IPS-NIHi11 (cell line): ENCODE results near the gene RASSF5.

Experiments
- DNase-seq: peaks from one replicate; pipeline ENCODE4 v3.0.0; 2012; ENCODE audit warnings: mixed read lengths, low spot score

Gene RASSF5

DNA sequence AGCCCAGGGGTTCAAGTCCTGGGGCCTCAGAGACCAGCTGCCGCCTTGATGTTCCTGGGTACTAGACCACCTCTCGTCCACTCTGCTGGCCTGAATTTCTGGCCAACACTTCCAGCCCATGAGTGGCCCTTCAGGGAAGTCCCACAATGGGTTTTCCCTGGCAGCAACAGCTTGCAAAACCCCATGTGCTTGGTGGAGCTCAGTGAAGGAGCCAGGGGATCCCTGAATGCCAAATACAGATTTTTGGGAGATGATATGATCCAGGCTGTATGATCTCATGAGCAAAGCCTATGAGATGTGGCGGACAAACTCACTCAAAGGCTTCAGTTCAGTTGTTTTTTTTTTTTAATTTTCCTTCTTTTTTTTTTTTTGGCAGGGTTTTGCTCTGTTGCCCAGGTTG is 9.6 kb upstream of the RASSF5 start:
- DNase-seq, result no peak

GRCh38 chr1:206498685-206499084 is 8.6 kb upstream of the RASSF5 start:
- no peak for DNase-seq

DNA sequence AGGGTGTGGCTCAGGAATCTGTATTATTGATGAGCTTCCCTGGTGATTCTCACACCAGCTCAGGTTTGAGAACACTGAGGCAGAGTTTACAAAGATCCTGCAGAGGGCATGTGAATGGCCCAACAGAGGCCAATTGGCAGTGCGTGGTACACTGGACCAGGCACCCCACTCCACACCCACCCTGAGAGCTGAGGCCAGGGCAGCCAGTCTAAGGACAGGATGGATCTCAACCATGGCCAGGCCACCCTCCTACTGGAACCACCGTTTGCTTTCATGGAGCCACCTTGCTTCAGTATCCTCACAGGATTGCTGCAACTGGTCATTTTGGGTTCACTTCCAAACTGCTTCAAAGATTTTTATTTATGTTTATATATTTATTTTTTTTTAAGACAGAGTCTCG is 7.3 kb upstream of the RASSF5 start:
- DNase-seq, result no peak

GRCh38 chr1:206501881-206502280 is 5.5 kb upstream of the RASSF5 start:
- DNase-seq, result no peak

- no peak for DNase-seq
These were observed 4.9 kb upstream of the RASSF5 start for GRCh38 chr1:206502403-206502802.

GRCh38 chr1:206502812-206503211 is 4.5 kb upstream of the RASSF5 start:
- no peak for DNase-seq

DNA sequence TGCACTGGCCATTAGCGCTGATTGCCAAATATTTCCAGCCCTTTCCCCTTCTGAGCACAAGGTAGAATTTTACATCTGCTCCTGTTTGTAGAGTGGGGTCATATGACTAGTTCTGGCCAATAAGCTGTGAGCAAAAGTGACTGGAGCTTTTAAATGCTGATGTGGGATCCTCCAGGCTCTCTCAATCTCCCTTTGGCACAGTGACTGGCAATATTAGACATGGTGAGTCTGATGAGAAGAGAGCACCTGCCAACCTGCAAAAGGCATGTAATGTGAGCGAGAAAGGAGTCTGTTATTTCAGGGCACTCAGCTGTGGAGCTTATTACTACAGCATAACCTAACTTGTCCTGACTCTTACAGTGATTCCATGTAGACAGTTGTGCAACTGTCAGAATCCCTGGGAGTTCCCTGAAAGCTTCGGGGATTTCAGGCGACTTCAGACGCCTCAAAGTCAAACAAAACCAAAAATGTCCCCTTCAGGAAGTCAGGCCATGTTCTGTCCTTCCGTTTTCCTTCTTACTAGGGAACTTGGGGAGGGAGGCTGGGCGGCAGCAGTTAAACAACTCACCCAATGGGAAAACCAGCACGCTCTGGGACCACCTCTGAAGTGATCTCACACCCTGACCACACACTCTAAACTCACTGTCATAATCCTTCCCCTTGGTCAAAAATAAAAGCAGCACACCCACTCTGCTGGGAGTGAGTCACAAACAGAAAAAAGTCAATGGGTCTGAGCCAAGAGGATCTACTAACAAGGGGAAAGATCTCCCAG is 3.6 kb upstream of the RASSF5 start:
- no peak for DNase-seq

DNA sequence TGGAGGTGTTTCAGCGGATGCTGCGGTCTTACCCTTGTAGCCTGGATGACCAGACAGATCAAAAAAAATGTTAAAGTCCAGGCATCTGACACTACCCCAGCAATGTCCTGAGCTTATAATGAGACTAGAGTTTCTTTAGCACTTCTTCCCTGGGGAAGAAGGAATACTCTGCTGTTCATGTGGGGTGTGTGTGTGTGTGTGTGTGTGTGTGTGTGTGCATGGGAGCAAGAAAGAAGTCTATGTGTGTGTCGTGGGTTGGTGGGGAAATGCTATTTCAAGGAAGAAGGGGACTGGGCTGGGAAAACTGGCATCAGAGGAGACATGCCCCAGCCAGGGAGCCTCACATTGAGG is 3.0 kb upstream of the RASSF5 start:
- no peak for DNase-seq

DNA sequence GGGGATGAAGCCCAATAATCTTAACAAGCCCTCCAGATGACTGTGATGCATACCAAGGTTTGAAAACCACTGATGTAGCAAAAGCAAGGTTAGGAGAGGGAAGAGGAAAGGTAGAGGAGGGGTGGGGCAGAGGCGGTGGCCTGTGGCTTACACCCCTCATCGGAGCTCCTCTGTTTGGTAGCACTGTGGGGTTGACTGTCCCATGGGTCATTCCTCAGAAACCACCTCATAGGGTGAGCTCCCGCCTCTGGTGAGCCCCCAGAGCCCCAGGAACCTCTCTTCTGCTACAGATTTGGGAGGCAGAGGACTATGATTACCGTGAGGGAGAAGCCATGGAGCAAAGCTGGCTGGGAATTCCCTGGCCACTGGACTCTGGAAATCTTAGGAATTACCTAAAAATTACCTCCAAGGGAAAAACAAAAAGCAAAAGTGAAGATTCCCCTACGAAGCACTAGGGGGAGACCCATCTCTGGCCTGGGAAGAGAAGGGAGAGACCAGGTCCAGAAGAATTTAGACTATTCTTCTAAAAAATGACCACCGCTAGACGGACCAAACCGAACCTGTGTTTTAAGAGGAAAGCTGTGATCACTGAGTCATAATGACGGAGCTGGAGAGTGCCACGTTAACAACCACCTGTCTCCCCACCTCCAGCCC is 1.5 kb upstream of the RASSF5 start:
- no peak for DNase-seq

GRCh38 chr1:206506405-206507283 is 687 bp upstream of the RASSF5 start:
- peak; percentile 35 for DNase-seq

DNA sequence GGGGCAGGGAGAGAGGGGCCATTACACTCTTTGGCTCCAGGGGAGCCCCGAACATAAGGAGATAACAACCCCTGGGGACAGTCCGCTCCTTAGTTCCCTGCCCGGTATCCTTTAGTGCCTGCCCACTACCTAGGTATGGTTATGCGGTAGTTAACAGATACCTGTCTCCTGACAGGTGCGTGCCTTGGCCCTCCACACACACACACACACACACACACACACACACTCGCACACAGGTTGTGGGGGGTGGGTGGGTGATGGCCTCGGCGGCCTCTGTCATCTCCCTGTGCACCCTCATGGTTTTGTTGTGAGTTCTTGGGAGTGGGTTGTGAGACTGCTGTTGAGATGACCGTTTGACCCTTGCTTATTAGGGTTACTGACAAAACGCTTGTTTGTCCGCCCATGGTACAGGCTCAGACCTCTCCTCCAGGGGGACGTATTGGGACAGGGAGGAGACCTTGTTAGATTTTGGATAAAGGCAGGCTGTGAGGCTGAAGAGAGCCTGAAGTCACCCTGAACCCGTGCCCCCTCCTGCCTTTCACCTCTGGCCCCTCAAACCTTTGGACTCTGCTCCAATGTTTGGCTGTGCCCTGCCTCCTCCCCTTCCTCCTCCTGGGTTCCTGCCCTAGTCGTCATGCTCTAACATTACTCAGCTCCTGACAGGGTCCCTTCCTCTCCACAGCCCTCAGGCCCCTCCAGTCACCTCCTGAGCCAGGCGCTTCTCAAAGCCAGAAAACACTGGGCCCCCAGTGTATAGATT is 979 bp downstream of the RASSF5 start:
- no peak for DNase-seq

GRCh38 chr1:206508956-206509355 is 1.6 kb downstream of the RASSF5 start:
- DNase-seq, result no peak

DNA sequence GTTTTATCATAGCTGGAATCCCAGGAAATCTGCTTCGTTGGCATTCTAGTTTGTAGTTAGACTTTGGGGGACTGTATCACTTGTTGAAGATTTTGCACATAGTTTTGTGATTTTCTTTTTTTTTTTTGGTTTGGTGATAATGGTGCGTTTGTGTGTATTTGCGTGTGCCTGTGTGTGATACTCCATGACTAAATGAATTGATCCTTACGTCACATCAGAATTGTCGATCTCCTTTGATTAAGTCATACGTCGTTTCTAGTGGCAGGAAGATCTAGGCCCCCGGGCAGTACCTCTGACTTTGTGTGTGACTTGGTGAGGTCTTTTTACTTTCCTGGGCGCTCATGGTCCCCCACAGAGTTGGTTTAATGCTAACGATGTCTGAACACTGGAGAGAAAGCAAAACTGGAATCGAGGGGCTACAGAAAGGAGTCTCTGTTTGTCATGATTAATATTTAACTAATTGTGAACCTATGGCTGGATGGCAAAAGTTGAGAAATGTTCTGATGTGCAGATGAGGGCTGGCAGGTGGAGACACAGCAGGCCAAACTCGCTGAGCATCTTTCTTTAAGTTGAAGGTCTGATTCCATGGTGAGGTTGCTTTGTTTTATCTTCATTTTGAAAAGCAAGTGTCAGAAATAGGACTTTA is 2.4 kb downstream of the RASSF5 start:
- no peak for DNase-seq

- DNase-seq, result no peak
These were observed 3.0 kb downstream of the RASSF5 start for GRCh38 chr1:206510371-206510770.

DNA sequence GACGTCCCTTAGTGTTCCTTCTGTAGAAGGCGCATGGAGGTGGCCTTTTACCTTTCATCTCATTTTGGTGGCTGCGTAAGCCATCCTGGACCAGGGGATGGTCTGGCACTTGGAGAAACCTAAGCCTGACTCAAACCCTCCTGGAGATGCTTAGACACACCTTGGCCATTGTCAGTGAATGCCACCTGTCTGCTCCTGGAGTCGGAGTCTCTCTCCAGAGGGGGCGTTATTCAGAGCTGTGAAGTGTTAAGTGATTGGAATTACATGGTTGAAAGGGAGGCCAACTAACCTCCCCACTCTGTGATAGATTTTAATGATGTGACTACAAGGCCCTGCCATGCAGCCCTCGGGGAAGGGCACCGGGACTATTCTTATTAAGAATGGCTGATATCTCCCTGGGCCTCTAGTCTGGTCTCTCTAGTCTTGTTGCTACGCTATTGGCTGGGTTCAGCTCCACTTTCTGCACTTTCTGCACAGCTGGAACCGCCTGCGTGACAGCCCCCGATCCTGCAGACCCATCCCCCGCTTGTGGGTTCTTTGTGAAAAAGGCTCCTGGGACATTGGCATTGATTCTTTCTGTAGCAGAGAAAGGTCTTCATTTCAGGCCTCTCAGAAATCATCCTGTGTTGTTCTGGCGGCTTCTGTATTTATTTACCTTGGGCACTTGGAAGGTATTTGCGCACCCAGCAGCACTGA is 4.2 kb downstream of the RASSF5 start:
- DNase-seq, result no peak

GRCh38 chr1:206512058-206512850 is 4.9 kb downstream of the RASSF5 start:
- DNase-seq, result no peak

DNA sequence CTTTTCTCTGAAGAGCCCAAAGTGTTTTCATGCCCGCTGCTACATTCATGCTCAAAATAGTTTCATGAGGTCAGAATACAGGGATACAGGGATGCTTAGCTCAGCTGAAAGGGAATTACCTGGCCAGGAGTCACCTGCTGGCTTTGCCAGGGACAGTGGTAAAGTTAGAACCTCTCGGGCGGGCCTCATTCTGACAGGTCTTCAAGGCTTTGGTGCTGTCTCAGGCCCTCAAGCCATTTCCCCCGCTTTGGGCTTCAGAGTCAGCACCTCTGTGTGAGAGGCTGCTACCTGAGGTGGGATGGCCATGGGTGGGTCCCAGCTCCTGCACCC is 5.5 kb downstream of the RASSF5 start:
- DNase-seq, result no peak

DNA sequence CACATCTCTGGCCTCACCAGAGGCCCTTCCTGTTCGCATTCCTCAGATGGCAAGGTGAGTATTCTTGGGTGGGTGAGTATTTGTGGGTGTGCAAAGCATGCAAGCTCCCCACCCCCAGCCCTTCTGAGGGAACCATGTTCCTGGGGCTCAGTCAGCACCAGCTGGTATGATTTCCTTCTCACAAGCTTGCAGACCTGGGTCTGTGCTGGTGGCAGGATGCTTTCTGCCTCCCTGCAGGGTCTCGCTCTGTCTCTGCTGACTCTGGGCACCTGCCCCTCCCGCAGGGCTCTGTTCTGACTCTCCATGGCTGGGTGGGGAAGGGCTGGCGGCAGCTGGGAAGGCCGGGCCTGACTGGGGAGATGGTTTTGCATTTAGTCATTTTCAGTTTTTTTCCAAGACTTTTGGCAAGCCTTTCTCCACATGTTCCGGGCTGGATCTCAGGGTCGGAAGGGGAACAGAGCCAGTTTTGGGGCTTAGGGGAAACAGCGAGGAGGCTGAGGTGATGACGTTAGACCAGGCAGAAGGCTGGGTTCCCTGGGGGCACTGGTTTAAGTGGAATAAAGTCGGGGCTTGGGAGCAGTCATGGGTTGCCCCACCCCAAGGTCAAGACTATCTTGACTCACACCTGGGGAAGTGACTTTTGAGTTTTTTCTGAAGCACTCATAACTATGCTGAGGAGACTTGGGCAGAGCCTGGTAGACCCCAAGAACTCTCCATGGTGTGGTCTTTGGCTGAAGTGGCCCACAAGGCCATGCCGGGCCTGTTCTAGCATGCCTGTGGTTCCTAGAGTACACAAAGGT is 6.2 kb downstream of the RASSF5 start:
- no peak for DNase-seq

DNA sequence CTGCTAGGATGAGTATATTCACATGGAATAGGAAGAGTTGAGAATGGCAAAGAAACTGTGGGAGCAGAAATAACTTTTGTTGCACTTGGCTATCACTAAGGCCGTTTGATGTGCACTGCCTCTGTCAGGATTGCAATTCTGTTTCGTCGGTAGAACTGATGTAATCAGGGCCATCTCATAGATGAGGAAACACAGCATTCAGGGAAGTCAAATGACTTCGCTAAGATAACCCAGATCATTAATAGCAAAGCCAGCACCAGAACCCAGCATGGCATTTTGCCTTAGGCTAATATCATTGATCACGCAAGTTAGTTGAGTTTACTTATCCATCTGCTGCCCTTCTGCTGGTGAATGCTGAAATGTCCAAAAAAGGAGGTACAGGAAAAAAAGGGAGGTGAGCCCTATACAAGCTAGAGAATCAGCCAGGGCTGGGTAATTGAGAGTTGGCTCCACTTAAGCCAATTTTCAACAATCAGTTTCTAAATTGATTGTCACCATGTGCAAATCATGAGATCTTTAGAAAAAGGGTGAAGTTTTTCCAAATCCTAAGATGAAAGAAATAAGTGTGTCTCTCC is 7.6 kb downstream of the RASSF5 start:
- DNase-seq, result no peak

DNA sequence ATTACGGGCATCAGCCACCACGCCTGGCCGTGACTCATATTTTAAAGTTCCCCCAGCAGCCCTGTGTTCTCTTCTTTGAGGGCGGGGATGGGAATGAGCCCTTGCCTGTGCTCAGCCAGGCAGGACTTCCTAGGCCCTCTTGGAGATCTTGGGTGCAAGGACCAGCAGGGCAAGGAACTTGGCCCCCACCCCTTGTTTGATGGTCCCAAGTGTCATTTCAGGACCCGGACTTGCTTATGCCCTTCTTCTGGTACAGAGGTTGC is 9.3 kb downstream of the RASSF5 start:
- DNase-seq, result no peak
